Hematopoietic multipotent progenitor cell treated with erythropoietin and hydrocortisone succinate and interleukin-3 and kit ligand, for 15 days (in vitro differentiated cells): ENCODE results near the gene TRDN.
A peak's percentile ranks its signal among the peaks of the same experiment; 100 is the strongest.
"Not testable (repeated sequence)": the region's sequence is repeated elsewhere in the genome, so short reads cannot be mapped to it uniquely, and the experiment has no call there.

Source experiments
- DNase-seq: peaks from one replicate; pipeline ENCODE4 v3.0.0-alpha.2; 2015; ENCODE audit warnings: low spot score

TRDN gene

DNA sequence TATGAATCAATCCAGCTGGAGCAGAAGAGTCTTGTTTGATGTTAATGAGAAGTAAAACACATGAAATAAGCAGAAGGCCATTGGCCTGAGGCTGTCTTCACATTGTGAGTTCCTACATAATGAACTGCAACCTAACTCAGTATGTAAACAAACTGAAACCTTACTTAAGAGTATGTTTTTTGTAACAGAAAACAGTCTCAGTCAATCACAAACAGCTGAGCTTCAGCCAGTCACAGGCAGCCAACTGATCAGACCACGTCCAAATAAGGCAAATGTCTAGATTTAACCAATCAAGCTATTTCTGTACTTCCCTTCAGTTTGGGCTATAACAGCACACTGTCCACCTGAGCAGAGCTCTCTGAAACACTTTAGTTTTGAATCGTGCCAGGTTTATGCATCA, 234.7 kb downstream of the TRDN start:
- no peak for DNase-seq

- no peak for DNase-seq
Observed at GRCh38 chr6:123398072-123398471, 238.7 kb downstream of the TRDN start.

GRCh38 chr6:123393331-123393730, 243.4 kb downstream of the TRDN start:
- DNase-seq: no peak

- DNase-seq: no peak
Observed at GRCh38 chr6:123383718-123384117, 253.0 kb downstream of the TRDN start.

DNA sequence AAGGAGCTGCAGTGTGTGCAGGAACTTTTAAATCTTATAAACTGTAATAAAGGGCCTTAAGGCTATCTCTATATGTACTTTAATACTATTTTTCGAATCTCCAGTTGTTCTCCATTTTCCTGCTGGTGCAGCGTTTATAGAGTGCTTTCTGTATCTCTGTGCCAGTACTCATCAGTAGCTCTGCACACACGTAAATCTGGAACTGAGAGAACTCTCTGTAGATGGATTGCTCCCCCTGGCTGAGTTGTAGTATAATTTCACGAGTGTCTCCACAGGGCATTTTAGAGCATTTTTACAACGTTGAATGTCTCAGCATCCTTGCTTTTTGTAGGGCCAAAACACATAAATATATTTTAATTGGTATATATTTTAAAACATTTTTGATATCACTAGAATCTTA, 256.5 kb downstream of the TRDN start:
- DNase-seq: no peak

GRCh38 chr6:123372737-123373136, 264.0 kb downstream of the TRDN start:
- no peak for DNase-seq

GRCh38 chr6:123363912-123364311, 272.8 kb downstream of the TRDN start:
- DNase-seq: no peak

- DNase-seq: no peak
Observed at GRCh38 chr6:123360359-123360758, 276.4 kb downstream of the TRDN start.

GRCh38 chr6:123352705-123353104, 284.0 kb downstream of the TRDN start:
- no peak for DNase-seq

GRCh38 chr6:123352279-123352678, 284.5 kb downstream of the TRDN start:
- no peak for DNase-seq

- DNase-seq: no peak
Observed at GRCh38 chr6:123343836-123344235, 292.9 kb downstream of the TRDN start.

DNA sequence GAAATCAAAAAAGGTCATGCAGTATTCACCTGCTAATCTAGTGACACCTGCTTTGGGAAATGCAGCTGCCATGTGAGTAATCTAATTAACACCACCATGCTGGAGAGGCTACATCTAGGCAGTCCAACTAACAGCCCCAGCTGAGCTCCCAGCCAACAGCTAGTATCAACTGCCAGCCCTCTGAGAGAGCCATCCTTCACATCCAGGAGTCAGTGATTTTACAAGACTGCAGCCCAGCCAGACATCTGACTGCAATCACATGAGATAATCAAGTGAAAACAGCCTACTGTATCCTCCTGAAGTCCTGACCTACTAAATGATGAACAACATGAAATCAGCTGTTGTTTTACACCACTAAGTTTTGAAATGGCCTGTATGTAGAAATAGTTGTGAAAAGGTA, 298.4 kb downstream of the TRDN start:
- DNase-seq: no peak

GRCh38 chr6:123333000-123333756, 303.6 kb downstream of the TRDN start:
- no peak for DNase-seq

GRCh38 chr6:123332070-123332469, 304.7 kb downstream of the TRDN start:
- no peak for DNase-seq

DNA sequence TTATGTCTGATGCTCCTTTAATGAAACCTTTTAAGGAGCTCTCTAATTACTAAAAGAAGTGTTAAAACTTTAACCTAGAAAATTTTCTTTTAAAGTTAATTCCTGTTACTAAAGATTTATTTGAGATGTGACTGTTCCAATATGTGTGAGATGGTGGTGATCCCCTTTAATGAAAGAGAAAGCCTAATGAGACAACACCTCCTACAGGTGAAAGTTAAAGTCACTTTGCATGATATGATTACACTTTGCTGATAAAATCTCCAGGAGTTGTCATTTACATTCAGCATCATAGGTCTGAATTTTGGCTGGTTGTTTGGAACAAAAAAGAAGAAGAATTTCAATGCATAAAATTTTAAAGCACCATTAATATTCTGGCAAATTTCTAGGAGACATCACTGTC, 307.4 kb downstream of the TRDN start:
- DNase-seq: no peak

- DNase-seq: no peak
Observed at GRCh38 chr6:123323452-123324329, 313.1 kb downstream of the TRDN start.

DNA sequence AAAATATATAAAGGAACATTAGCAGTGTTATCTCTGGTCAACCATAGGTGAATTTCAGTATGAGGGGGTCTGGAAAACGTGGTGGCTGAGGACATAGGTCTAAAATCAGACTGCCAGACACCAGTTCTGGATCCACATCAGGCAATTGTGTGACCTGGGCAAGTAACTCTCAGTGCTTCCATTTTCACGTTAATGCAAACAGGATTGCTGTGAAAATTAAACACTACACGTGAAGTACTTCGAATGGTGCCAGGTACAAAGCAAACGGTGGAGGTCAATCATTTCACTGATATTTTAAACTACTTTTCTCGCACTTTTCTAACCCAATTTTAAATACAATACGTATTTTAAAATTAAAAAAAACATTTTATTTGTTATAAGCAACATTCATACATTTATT, 315.7 kb downstream of the TRDN start:
- no peak for DNase-seq

DNA sequence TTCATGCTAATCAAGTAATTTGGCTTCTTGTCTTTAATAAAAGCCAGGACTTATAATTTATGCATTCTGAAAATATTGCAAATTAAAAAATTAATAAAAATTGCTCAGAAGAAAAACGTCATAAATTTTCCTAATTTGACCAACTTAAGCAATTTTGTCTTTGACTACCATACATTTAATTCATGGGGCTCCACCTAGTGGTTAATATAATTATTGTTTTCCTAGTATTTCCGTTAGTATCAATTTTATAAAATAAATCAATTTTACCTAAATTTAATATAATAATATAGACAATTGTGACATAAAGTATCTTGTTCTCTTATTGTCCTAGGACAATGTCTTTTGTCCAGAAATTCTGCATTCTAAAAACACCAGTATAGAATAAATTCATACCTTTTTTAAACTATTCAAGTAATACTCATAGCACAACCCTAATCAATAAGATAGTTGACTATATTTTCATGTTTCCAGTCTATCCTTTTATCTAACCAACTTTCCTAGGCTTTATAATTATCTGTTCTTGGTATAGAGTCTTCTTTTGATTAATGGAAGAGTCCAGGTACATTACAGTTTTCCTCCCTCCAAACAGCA, 319.9 kb downstream of the TRDN start:
- peak; percentile 26 for DNase-seq

DNA sequence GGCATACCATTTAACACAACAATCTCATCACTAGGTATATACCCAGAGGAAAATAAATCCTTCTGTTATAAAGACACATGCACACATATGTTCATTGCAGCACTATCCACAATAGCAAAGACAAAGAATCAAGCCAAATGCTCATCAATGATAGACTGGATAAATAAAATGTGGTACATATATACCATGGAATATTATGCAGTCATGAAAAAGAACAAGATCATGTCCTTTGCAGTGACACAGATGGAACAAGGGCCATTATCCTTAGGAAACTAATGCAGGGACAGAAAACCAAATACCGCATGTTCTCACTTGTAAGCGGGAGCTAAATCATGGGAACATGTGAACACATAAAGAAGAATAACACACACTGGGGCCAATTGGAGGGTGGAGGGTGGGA, 322.3 kb downstream of the TRDN start:
- not testable (repeated sequence) for DNase-seq

GRCh38 chr6:123309130-123309529, 327.6 kb downstream of the TRDN start:
- DNase-seq: no peak

GRCh38 chr6:123306334-123306733, 330.4 kb downstream of the TRDN start:
- DNase-seq: no peak

DNA sequence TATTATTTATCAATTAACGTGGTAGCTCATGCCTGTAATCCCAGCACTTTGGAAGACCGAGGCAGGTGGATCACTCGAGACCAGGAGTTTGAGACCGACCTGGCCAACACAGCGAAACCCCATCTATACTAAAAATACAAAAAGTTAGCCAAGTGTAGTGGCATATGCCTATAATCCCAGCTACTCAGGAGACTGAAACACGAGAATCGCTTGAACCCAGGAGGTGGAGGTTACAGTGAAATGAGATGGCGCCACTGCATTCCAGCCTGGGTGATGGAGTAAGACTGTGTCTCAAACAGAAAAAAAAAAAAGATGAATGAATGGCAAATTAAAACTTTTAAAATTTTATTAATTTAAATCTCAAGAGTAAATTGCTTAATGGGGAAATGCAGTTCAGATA, 341.1 kb downstream of the TRDN start:
- no peak for DNase-seq

DNA sequence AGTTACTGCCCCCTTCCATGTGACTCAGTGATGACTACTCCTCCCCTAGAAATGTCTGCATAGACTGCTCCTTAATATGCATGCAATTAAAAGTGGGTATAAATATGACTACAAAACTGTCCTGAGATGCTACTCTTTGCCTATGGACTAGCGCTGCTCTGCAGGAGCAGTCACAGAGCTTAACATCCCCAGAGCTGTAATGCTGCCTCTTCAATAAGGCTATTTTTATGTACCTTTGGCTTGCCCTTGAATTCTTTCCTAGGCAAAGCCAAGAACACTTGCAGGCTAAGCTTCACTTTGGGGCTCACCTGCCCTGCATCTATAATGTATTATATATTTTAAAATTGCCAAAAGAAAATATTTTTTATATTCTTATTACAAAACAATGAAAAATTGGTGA, 341.6 kb downstream of the TRDN start:
- no peak for DNase-seq
